ENCODE measurements around the gene SRSF1.
A peak's percentile ranks its signal among the peaks of the same experiment; 100 is the strongest.

The SRSF1 gene

GRCh38 chr17:58032691-58033415 lies 25.8 kb upstream of the SRSF1 start:
- no peak for DNase-seq (ENCODE audit: low read depth, low spot score)
- Histone ChIP-seq H3K4me3 (no peak overlapping the region), H3K9me3 (ENCODE audit: low read depth, low read length) (no peaks in the 10 kb centered on the region), H3K9ac (ENCODE audit: insufficient read length) (no peak overlapping the region), H3K36me3 (ENCODE audit: insufficient read depth, low read length) (no peaks in the 10 kb centered on the region), H3K27ac (no peak overlapping the region)
- no peak for TF ChIP-seq POLR2AphosphoS5 (IDR thresholded peaks at IDR 0.05; ENCODE audit: borderline replicate concordance, low read depth, low read length)
- no peak for TF ChIP-seq EZH2 (IDR thresholded peaks at IDR 0.05)
- TF ChIP-seq FOXP2 (optimal IDR thresholded peaks at IDR 0.05; ENCODE audit: control extremely low read depth, extremely low read length, insufficient read depth), result no peak

- no peak for DNase-seq (ENCODE audit: low read depth, low spot score)
- no peaks in the 10 kb centered on the region for H3K36me3 ChIP-seq (ENCODE audit: insufficient read depth, low read length)
- H3K9me3 ChIP-seq (ENCODE audit: low read depth, low read length), result no peaks in the 10 kb centered on the region
- no peak overlapping the region for H3K9ac ChIP-seq (ENCODE audit: insufficient read length)
- no peak overlapping the region for H3K4me3 ChIP-seq
- no peak for TF ChIP-seq POLR2AphosphoS5 (IDR thresholded peaks at IDR 0.05; ENCODE audit: borderline replicate concordance, low read depth, low read length)
- TF ChIP-seq EZH2 (IDR thresholded peaks at IDR 0.05), result no peak
- TF ChIP-seq FOXP2 (optimal IDR thresholded peaks at IDR 0.05; ENCODE audit: control extremely low read depth, extremely low read length, insufficient read depth), result no peak
- no peak overlapping the region for H3K27ac ChIP-seq
Measured at GRCh38 chr17:58028578-58028977, 21.5 kb upstream of the SRSF1 start.

- no peak for TF ChIP-seq POLR2AphosphoS5 (IDR thresholded peaks at IDR 0.05; ENCODE audit: borderline replicate concordance, low read depth, low read length)
- no peak for TF ChIP-seq FOXP2 (optimal IDR thresholded peaks at IDR 0.05; ENCODE audit: control extremely low read depth, extremely low read length, insufficient read depth)
- TF ChIP-seq EZH2 (IDR thresholded peaks at IDR 0.05), result no peak
- H3K9ac ChIP-seq (ENCODE audit: insufficient read length), result no peak overlapping the region
- H3K9me3 ChIP-seq (ENCODE audit: low read depth, low read length), result no peaks in the 10 kb centered on the region
- no peak for DNase-seq (ENCODE audit: low read depth, low spot score)
- no peaks in the 10 kb centered on the region for H3K36me3 ChIP-seq (ENCODE audit: insufficient read depth, low read length)
- H3K27ac ChIP-seq, result no peak overlapping the region
- H3K4me3 ChIP-seq, result no peak overlapping the region
Measured at GRCh38 chr17:58020401-58020800, 13.4 kb upstream of the SRSF1 start.

DNA sequence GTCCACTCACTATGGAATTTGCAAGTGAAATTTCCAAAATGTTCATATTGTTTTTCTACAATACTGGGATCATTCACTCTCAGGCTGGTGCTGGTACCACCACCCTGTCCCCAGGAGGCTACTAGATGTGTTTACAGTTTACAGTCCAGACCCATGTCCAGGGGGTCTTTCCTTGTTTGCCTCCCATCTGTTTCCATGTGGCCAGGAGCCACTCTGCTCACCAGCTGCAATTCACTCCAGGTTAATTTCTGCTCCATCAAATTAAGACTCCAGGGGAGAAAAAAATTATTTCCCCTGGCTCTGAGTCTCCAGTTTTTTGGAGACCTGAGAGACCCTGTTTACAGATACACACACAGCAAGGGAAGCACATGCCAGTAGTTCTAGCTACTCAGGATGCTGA lies 12.5 kb upstream of the SRSF1 start:
- Histone ChIP-seq H3K9ac (ENCODE audit: insufficient read length) (no peak overlapping the region), H3K9me3 (ENCODE audit: low read depth, low read length) (no peaks in the 10 kb centered on the region), H3K36me3 (ENCODE audit: insufficient read depth, low read length) (no peaks in the 10 kb centered on the region), H3K4me3 (no peak overlapping the region), H3K27ac (no peak overlapping the region)
- DNase-seq (ENCODE audit: low read depth, low spot score), result no peak
- no peak for TF ChIP-seq FOXP2 (optimal IDR thresholded peaks at IDR 0.05; ENCODE audit: control extremely low read depth, extremely low read length, insufficient read depth)
- no peak for TF ChIP-seq POLR2AphosphoS5 (IDR thresholded peaks at IDR 0.05; ENCODE audit: borderline replicate concordance, low read depth, low read length)
- no peak for TF ChIP-seq EZH2 (IDR thresholded peaks at IDR 0.05)

GRCh38 chr17:58019039-58019438 lies 12.0 kb upstream of the SRSF1 start:
- Histone ChIP-seq H3K4me3 (no peak overlapping the region), H3K36me3 (ENCODE audit: insufficient read depth, low read length) (no peaks in the 10 kb centered on the region), H3K9ac (ENCODE audit: insufficient read length) (no peak overlapping the region), H3K27ac (no peak overlapping the region), H3K9me3 (ENCODE audit: low read depth, low read length) (no peaks in the 10 kb centered on the region)
- TF ChIP-seq EZH2 (IDR thresholded peaks at IDR 0.05), result no peak
- no peak for TF ChIP-seq POLR2AphosphoS5 (IDR thresholded peaks at IDR 0.05; ENCODE audit: borderline replicate concordance, low read depth, low read length)
- TF ChIP-seq FOXP2 (optimal IDR thresholded peaks at IDR 0.05; ENCODE audit: control extremely low read depth, extremely low read length, insufficient read depth), result no peak
- no peak for DNase-seq (ENCODE audit: low read depth, low spot score)

GRCh38 chr17:58010067-58010799 lies 3.2 kb upstream of the SRSF1 start:
- H3K9ac ChIP-seq (ENCODE audit: insufficient read length), result no peak overlapping the region
- H3K4me3 ChIP-seq, result no peak overlapping the region
- DNase-seq (ENCODE audit: low read depth, low spot score), result no peak
- H3K27ac ChIP-seq, result no peak overlapping the region
- H3K36me3 ChIP-seq (ENCODE audit: insufficient read depth, low read length), result peaks cover 16% of the 10 kb centered on the region
- no peaks in the 10 kb centered on the region for H3K9me3 ChIP-seq (ENCODE audit: low read depth, low read length)
- no peak for TF ChIP-seq FOXP2 (optimal IDR thresholded peaks at IDR 0.05; ENCODE audit: control extremely low read depth, extremely low read length, insufficient read depth)
- no peak for TF ChIP-seq POLR2AphosphoS5 (IDR thresholded peaks at IDR 0.05; ENCODE audit: borderline replicate concordance, low read depth, low read length)
- TF ChIP-seq EZH2 (IDR thresholded peaks at IDR 0.05), result no peak

- Histone ChIP-seq H3K9me3 (ENCODE audit: low read depth, low read length) (no peaks in the 10 kb centered on the region), H3K36me3 (ENCODE audit: insufficient read depth, low read length) (peaks cover 38% of the 10 kb centered on the region), H3K4me3 (peak overlapping the region; percentile 100), H3K9ac (ENCODE audit: insufficient read length) (peak overlapping the region; percentile 100), H3K27ac (peak overlapping the region; percentile 99)
- DNase-seq (ENCODE audit: low read depth, low spot score), result no peak
- TF ChIP-seq EZH2 (IDR thresholded peaks at IDR 0.05), result no peak
- TF ChIP-seq FOXP2 (optimal IDR thresholded peaks at IDR 0.05; ENCODE audit: control extremely low read depth, extremely low read length, insufficient read depth), result peak; percentile 83
- peak; percentile 60; the same call in 1 of the 2 replicates for TF ChIP-seq POLR2AphosphoS5 (IDR thresholded peaks at IDR 0.05; ENCODE audit: borderline replicate concordance, low read depth, low read length)
Measured at GRCh38 chr17:58007781-58008706, 998 bp upstream of the SRSF1 start.

DNA sequence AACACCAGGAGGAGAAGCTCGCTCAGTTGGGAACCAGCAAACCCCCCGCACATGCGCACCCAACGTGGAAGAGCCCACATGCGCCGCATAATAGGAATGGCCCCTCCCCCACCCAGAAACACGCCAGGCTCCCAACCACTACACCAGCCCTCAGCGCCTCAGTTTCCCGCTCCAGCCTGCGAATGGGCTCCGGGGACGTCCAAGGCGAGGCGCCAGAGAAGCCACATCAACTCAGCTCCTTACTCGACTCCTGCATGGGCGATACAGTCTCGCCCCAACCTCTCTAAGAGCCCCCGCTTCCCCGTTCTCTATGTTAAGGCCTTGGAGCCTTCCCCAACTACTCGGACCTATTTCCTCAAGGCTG lies 504 bp downstream of the SRSF1 start:
- Histone ChIP-seq H3K9me3 (ENCODE audit: low read depth, low read length) (no peaks in the 10 kb centered on the region), H3K27ac (peak overlapping the region; percentile 99), H3K4me3 (peak overlapping the region; percentile 100), H3K9ac (ENCODE audit: insufficient read length) (peak overlapping the region; percentile 100), H3K36me3 (ENCODE audit: insufficient read depth, low read length) (peaks cover 53% of the 10 kb centered on the region)
- TF ChIP-seq POLR2AphosphoS5 (IDR thresholded peaks at IDR 0.05; ENCODE audit: borderline replicate concordance, low read depth, low read length) (no peak), FOXP2 (optimal IDR thresholded peaks at IDR 0.05; ENCODE audit: control extremely low read depth, extremely low read length, insufficient read depth) (no peak), EZH2 (IDR thresholded peaks at IDR 0.05) (no peak)
- no peak for DNase-seq (ENCODE audit: low read depth, low spot score)

Data from SK-N-MC (cell line).